Esophagus mucosa (tissue), 1 donor: ENCODE results near the gene ZNF398. TPM values are rescaled to one million over a fixed set of nuclear protein-coding genes. Genes with fewer than 3 reads are reported as not detected.
A peak's percentile ranks its signal among the peaks of the same experiment; 100 is the strongest.
"Not testable (repeated sequence)": the region's sequence is repeated elsewhere in the genome, so short reads cannot be mapped to it uniquely, and the experiment has no call there.

Source experiments
- ATAC-seq: fragments of 200-7000 bp; cut with Tn5 transposase; one replicate; pipeline ENCODE4 v1.9.1; 2020
- total RNA-seq: library from RNA; stranded (reverse); gene quantifications from one replicate; pipeline ENCODE4 v1.2.4, GENCODE V29; 2023
- donor health status: DM: yes; HTN: yes; CAD: no.

ZNF398 gene
- total RNA-seq, 1 donor from 2014 or later, result 9.3 TPM

GRCh38 chr7:149198161-149198816, 51.0 kb downstream of the ZNF398 start:
- no peak for ATAC-seq

GRCh38 chr7:149199234-149199995, 52.2 kb downstream of the ZNF398 start:
- ATAC-seq, result no peak

- no peak for ATAC-seq
Measured at GRCh38 chr7:149202831-149203231, 55.6 kb downstream of the ZNF398 start.

GRCh38 chr7:149205690-149206381, 58.6 kb downstream of the ZNF398 start:
- ATAC-seq, result peak; percentile 66

GRCh38 chr7:149207324-149208035, 60.2 kb downstream of the ZNF398 start:
- ATAC-seq, result no peak

- peak; percentile 54 for ATAC-seq
Measured at GRCh38 chr7:149209518-149210269, 62.4 kb downstream of the ZNF398 start.

- no peak for ATAC-seq
Measured at GRCh38 chr7:149210551-149210950, 63.3 kb downstream of the ZNF398 start.

GRCh38 chr7:149214020-149214720, 66.9 kb downstream of the ZNF398 start:
- peak; percentile 49 for ATAC-seq

GRCh38 chr7:149216402-149216801, 69.1 kb downstream of the ZNF398 start:
- no peak for ATAC-seq

GRCh38 chr7:149217570-149217969, 70.3 kb downstream of the ZNF398 start:
- ATAC-seq, result no peak

GRCh38 chr7:149218469-149219420, 71.5 kb downstream of the ZNF398 start:
- no peak for ATAC-seq

GRCh38 chr7:149220534-149220933, 73.3 kb downstream of the ZNF398 start:
- ATAC-seq, result no peak

GRCh38 chr7:149223176-149223575, 75.9 kb downstream of the ZNF398 start:
- ATAC-seq, result no peak

- no peak for ATAC-seq
Measured at GRCh38 chr7:149223761-149224160, 76.5 kb downstream of the ZNF398 start.

GRCh38 chr7:149224352-149224751, 77.1 kb downstream of the ZNF398 start:
- no peak for ATAC-seq

GRCh38 chr7:149225106-149225505, 77.9 kb downstream of the ZNF398 start:
- no peak for ATAC-seq

- no peak for ATAC-seq
Measured at GRCh38 chr7:149225656-149226055, 78.4 kb downstream of the ZNF398 start.

GRCh38 chr7:149226366-149226765, 79.1 kb downstream of the ZNF398 start:
- ATAC-seq, result not testable (repeated sequence)

GRCh38 chr7:149226840-149227494, 79.7 kb downstream of the ZNF398 start:
- ATAC-seq, result no peak
